Retina (tissue), 1 donor: ENCODE measurements around the gene VANGL1.

ENCODE experiments used
- DNase-seq: peaks from one replicate; pipeline ENCODE4 v3.0.0-alpha.2; 2016

VANGL1 gene

DNA sequence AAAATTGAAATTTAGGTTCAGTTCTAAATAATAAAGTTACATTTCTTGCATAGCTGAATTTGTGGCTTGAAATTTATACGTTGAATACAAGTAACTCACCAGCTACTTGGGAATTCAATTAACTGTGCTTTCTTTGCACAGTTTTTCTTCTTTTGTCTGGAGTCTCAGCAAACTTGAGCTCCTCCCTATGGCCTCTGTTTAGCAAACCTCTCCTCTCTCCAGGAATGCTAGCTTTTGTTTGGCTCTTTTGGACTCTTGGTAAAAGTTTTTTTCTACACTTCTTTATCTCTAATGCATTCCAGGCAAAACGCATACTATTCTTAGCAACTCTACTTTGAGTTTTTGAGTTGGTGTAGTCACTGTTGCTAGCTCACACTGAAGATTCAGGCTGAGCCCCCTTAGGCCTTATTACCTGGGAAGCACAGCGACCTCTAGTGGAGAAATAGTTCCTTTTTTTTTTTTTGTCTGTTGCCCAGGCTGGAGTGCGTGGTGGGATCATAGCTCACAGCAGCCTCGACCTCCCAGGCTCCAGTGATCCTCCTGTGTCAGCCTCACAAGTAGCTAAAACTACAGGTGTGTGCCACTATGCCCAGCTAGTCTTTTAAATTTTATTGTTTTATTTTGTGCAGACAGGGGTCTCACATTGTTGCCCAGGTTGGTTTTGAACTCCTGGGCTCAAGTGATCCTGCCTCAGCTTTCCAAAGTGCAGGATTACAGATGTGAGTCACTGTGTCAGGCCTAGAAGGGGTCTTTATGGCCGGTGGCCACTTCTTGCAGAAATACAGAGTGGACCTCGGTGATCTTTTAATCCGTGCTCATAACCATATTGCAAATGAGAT lies 65.0 kb downstream of the VANGL1 start:
- DNase-seq: peak; percentile 69

DNA sequence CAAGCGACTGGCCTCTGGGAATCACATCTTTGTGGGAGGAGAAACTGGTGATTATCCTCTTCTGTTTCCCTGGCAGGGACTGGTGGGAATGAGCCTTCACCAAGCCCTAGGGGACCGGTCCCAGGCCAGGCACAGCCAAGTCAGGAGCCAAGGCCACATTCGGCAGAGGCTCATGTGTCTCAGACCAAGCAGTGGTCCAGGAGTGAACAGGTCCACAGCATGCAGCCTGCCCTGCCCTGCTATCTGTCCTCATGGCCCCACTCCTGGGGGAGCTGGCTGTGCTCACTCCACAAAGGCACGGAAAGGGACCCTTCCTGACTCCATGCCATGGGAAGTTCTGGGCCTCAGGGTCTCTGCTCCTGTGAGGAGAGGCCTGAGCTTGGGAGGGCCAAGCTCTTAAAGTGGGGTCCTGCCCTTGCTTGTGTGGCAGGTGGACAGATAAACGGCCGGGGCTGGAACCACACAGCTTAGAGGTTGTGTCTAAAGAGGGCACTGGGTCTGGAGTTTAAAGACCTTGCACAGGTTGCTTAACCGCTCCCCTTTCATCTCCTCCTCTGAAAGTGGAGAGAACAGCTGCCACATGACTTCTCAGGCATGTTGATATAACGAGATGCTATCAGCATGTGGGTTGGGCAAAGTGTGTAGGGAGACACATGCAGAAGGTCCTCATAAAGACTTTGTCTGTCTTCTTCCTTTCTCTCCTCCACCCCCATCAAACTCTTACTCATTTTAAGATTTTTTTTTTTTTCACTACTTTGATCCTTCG lies 69.3 kb downstream of the VANGL1 start:
- DNase-seq: no peak

DNA sequence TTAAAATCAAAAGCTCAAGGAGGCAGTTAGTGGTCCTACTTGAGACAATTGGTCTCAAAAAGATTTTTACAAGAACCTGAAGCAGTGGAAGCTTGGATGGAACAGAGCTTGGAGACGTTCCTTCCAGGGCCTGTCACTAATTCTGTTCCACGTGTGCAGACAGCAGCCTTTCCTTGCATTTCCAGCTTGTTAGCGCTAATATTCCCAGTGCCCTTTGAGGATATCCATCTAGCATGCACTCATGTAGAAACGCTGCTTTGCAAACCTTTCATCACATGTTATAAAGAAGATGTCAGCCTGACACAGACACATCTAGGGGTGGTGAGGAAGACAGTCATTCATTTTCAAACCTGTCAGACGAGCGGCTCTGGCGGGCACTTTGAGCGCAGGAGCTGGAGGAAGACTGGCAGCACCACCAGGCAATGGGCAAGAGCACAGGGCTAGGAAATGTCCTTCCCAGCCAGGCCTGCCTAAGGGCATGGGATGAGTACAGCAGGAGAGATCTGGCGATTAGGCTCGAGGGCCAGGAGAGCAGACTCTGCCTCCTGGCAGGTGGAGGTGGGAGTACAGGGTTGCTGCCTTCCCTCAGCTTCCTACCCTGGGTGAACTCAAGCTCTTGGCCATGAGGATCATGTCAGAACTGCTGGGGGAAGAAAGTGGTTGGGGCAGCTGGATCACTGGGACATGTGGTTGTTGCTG lies 71.3 kb downstream of the VANGL1 start:
- DNase-seq: peak; percentile 29

DNA sequence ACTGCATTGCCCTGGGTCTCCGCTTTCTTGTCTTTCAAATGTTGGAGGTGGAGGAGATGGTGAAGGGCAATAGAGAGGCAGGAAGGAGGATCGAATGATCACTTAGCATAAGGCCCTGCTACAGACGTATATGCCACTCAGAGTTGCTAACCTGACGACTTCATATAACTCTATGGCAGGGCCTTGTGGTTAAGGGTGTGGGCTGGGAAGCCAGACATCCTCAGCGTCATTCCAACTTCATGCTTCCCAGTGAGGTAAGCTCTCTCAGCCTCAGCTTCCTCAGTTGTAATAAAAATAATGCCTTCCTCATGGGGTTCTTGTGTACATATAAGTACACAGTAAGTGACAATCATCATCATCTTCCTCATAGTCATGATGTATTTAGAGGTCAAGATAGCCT lies 72.1 kb downstream of the VANGL1 start:
- DNase-seq: no peak

DNA sequence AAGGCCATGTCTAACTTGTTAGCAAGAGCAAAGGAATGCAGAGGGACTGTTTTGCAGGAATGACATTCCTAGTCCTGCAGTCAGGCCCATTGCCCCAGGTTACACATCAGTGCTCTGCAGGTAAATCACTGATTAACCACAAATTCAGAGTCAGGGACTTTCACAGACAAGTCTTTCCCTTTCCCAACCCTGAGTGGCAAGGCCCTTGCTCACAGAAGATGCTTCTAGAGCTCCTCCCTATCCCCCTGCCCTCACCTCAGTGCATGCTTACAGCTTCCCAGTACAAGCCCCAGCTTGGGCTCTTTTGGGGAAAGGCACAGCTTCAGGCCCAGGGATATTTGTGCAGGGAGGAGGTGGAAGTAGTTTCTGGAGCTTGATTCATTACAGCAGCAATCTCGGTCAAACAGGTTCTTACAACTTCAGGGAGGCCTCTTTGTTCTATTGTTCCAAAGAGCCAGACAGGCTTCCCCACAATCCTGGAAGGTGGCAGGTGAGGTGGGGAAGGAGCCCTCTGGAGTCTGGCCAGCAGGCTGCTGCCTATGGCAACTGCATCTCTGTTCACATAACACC lies 72.9 kb downstream of the VANGL1 start:
- no peak for DNase-seq

DNA sequence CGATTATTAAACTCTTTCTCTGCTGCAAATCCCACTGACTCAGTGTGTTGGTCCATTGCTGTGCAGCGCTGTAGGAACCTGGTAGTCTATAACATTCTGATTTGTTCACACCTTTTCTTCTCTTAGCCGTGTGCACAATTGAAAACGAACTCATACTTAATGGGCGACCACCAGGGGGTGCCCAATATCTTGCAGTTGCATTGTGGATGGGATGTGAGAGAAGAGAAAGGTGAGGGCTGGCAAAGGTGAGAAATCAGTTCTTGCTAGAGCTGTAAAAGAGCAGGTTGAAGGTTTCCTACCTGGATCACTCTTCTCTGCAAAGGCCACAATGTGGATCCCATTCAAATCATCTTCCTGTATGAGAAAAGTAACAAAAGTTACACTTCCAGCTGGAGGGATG lies 75.8 kb downstream of the VANGL1 start:
- DNase-seq: peak; percentile 33

DNA sequence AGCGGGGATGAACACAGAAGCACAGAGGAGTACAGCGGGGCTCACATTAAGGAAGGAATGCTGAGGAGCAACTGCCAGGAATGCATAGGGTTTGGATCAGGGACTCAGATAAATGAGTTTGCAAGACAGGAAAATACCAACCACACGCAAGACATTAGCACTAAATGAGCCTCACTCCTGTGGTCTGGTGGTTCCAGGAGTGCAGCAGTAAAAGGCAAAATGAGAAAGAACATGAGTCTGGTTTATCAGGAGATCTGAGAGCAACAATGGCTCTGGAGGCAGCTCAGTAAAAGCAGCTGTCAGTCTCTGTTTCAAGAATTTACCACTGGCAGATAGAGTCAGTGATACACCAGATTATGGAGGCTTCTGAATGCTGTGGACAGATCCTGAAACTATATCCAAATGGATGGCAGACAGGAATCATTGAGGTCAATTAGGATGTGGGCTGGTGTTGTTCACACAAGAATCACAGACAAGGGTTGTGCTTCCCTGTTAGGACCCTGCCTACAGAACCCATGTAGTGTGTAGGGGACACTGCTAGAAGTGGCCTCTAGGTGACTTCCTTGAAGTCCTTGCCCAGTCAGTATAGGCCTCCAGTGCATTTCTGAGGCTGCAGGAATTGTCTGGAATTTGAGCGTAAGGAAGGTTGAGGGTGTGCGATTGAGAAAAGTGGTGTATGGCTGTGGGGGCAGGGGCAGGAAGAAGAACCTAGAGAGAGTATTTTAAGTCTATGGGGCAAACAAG lies 76.4 kb downstream of the VANGL1 start:
- no peak for DNase-seq

DNA sequence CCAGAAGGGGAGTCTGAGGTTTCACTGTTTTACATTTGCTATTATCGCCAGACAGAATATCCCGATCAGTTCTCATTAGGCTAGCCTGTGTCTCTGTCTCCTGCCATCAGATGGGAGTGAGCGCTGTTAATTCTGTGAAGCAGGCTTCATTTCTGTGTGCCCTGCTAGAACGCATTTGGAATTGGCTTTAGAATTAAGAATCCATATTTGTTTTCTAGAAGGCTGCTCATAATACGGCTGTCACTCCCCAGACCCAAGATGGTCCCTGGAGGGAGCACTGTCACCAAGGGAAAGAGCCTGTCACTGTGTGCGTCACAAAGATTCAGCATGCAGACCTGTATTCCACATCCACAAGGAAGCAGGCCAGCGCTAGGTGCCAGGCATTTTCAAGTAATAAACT lies 77.5 kb downstream of the VANGL1 start:
- peak; percentile 21 for DNase-seq

DNA sequence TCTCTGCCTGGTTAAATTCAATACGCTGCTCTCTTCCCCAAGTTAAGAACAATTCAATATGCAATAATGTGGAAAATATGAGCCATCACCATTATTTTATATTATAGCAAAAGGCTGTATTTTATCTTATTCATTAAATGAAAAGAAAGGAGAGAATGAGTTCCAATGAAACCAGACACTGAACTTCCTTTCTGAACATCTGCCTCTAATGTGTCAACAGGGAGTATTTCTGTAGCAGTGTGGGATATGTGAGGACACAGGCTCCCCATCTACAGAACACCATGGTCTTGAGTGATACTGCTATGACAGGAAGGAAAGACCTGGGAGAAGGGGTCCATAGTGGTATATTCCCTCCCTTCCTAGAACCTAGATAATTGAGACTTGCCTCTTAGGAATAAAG lies 80.5 kb downstream of the VANGL1 start:
- no peak for DNase-seq

DNA sequence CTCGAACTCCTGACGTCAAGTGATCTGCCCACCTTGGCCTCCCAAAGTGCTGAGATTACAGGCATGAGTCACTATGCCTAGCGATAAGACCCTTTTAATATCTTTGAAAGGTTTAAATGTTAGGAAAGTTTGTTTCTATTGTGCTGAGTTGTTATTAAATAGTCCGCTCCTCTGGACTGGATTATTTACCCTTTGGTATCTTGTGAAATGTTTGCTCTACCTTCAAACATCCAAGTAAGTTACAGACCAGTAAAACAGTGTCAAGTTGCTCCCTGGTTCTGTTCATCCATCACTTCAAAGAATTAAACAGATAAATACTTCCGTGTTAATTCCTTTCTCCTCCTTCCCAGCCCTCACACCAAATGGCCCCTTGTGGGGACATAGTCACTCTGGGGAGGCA lies 82.0 kb downstream of the VANGL1 start:
- no peak for DNase-seq

DNA sequence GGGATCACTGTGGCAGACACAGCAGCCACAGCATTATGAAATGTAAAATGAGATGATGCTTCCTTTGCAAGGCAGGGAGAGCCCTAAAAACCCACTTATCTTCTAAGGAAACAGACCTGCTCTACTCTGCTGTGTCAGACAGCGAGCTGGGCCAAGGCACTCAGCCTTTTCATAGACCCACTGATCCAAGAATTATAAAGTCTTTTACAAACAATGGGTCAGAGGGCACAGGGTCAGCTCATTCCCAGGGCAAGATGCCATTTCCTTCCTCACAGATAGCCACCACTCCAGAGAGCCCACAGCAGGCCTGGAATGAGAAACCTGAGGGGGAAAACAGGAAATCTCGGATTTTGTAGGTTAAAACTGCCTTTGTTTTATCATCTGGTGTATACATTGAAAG lies 83.8 kb downstream of the VANGL1 start:
- DNase-seq: no peak

DNA sequence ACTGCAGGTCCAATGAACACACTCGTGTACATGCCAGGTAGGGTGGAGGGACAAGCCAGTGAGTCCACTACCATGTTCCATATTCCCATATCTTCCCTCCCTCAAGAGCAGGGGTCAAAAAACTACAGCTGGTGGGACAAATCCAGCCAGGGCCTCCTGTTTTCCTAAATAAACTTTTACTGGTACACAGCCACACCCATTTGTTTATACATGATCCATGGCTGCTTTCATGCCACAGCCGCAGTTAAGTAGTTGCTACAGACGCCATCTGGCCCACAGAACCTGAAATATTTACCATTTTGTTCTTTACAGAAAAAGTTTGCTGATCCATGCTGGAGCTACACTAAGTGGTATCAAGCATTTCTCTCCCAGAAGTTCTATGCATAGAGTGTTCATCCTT lies 84.4 kb downstream of the VANGL1 start:
- DNase-seq: no peak

DNA sequence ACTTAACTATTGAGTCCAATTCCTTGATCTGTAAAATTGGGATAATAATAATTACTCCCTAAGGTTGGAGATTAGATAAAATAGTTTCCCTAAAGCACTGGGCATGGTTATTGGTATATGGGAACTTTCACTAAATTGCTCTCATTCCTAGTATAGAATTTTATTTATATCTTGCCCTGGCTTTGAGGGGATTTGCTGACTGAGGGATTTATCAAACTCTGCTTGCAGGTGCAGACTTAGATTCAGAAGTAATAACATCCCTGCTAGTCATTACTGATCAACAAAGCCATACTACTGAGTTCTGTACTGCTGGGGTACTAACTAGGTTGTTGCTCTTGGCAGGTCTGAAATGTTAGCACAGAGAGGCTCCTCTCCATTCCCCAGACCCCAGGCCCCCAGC lies 84.8 kb downstream of the VANGL1 start:
- DNase-seq: no peak

DNA sequence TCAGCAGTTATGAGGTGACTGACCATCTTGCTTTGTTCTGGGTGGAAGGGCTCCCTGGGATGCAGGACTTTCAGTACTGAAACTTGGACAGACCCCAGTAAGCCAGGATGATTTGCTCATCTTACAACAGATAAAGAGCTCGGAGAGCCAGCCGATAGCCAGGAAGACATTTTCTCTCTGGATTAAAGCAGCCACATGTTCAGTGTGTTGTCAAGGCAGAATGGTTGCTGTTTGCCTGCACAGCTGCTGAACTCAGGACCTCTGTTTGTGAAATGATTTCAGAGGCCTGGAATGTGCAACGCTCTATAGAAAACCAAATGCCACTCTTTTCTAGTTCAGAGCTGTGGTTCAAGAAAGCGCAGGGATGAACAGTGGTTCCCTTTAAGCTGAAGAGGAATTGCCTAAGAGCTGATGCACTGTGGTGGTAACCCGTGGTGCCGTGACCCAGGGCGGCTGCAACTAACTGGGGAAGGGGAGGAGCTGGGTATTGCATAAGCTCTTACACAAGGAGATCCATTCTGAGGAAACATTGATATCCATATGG lies 86.0 kb downstream of the VANGL1 start:
- no peak for DNase-seq

DNA sequence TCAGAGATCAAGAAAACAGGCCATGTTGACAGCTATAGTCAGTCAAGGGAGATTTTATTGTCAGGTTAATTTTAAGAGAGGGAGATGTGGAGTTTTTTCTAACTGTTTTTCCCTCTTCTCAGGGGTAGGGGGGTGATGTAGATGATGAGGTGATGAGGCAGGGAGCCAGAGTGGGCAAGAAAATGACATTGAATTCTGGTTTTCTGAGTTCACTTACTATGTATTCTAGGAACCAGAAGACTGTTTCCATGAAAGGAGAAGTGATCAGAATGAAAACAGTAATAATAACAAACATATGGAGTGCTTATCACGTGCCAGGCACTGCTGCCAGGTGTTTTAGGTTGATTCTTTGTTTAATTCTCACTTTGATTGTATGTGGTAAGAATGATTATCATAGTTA lies 86.6 kb downstream of the VANGL1 start:
- DNase-seq: no peak

DNA sequence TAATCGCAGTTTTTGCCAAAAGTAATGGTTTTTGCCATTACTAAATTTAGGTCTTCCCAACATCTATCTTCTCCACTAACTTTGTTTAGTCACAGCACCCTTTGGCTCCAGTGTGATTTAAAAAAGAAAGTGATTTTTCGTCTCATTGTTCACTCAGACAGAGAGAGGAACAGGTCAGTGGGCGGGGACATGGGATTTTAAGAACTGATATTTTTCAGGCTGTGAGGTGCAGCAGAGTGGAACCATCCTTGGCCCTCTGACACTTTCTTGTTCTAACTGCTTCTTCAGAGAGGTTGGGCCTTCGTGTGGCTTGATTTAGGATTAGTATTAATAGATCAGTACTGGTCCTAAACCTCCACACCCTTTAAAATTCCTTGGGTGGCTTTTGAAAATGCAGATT lies 88.0 kb downstream of the VANGL1 start:
- no peak for DNase-seq

DNA sequence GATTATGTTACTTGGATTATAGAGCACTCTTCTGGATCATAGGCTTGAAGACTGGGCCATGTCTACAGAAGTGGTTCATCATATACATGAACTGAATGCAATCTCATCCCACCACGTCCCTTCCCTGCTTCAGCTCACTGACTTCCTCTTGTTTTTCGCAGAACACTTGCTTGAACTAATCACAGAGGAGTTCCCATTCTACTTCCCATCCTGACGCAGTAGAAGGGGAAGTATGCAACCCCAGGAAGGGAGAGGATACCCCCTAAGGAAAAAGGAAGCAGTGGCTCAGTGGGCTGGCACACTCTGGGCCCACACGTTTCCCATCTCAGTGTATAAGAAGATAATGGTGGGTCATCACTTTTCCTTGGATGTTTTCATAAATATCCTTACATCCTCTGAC lies 90.5 kb downstream of the VANGL1 start:
- DNase-seq: no peak

DNA sequence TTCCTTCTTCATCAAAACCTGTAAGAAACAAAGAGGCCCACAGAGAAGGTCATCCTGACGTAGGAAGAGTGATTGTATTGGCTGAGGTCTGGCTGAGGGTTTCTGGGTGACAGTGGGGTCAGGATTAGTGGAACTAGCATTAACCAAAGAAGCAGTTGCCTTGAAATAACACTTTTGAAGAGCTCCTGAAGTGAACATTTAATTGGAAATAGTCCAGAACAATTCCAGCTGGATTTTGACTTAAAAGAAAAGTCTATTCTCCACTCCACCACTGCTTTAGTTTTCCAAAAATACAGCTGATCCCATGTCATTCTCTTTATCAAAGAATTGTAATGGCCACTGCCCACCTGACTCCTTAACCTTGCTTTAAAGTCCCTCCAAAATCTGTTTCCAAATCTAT lies 99.0 kb downstream of the VANGL1 start:
- no peak for DNase-seq

DNA sequence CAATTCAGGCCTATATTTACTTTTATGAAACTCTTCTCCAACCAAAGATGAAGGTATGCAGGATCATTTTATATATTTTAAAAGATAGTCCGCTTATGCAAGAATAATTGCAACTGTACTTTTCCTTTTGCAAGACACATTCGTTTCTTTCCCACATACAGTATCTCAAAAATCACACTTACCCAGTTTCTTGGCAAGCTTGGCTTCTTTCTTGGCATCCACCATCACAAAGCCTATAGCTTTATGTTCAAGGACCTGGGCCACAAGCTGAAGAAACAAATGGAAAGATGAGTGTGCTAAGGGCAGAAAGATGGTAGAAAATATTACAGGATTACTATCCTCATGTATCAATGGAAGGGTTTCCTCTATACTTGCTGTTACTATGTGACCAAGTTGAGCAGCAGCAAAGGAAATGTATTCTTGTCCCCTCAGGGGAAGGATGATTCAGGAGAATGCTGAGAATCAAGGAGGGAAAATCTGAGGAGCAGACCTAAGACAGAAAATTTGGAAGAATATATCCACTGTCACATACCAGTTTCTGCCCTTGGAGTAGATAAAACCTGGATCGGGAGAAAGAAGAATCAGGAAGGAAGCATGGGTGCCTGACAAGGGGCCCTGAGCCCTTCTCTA lies 103.0 kb downstream of the VANGL1 start:
- no peak for DNase-seq

DNA sequence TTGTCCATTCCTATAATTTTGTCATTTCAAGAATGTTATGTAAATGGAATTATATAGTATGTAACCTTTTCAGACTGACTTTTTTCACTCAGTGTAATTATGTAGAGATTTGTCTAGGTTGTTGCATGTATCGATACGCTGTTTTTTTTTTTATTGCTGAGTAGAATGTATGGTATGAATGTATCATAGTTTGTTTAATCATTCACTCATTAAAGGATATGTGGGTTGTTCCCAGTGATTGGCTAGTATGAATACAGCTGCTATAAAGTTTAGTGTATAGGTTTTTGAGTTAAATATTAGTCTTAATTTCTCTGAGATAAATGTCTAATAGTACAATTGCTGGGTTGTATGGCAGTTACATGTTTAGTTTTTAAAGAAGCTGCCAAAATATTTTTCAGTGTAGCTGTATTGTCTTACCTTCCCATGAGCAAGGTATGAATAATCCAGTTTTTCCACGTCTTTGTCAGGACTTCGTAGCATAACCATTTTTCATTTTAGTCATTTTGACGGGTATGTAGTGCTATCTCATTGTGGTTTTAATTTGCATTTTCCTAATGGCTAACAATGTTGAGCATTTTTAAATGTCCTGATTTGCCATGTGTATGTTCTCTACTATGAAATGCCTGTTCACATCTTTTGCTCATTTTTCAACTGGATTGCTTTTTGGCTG lies 104.4 kb downstream of the VANGL1 start:
- no peak for DNase-seq
